SK-N-SH treated with all-trans-retinoic acid at 6 μM for 48 hours (cell line): ENCODE results near the gene FKBP9.
"Not testable (repeated sequence)": the region's sequence is repeated elsewhere in the genome, so short reads cannot be mapped to it uniquely, and the experiment has no call there.

Source experiments
- ARNTL ChIP-seq: fragments of 450-650 bp; formaldehyde crosslinking; IDR thresholded peaks from 2 replicates; pipeline ENCODE4 v1.5.0; 2020; ENCODE audit warnings: low read depth, mild to moderate bottlenecking, moderate library complexity, borderline replicate concordance
- CSRNP3 ChIP-seq: fragments of 250-450 bp; sonication (Bioruptor Pico); IDR thresholded peaks from 2 replicates; pipeline ENCODE4 v1.5.1; 2021; ENCODE audit warnings: mild to moderate bottlenecking, moderate library complexity
- ISL1 ChIP-seq: fragments of 250-450 bp; sonication (Bioruptor Pico); IDR thresholded peaks from 2 replicates; pipeline ENCODE4 v2.1.2; 2022; ENCODE audit warnings: mild to moderate bottlenecking, moderate library complexity
- PATZ1 ChIP-seq: fragments of 250-450 bp; sonication (Bioruptor Pico); IDR thresholded peaks from 2 replicates; pipeline ENCODE4 v1.8.0; 2020; ENCODE audit warnings: mild to moderate bottlenecking, moderate library complexity, borderline replicate concordance
- TOX ChIP-seq: fragments of 250-450 bp; sonication (Bioruptor Pico); IDR thresholded peaks from 2 replicates; pipeline ENCODE4 v1.8.0; 2021; ENCODE audit warnings: mild to moderate bottlenecking, moderate library complexity, borderline replicate concordance
- ZC3H10 ChIP-seq: fragments of 250-450 bp; sonication (Bioruptor Pico); IDR thresholded peaks from 2 replicates; pipeline ENCODE4 v1.5.1; 2021; ENCODE audit warnings: mild to moderate bottlenecking, moderate library complexity
- ZFP3 ChIP-seq: fragments of 250-450 bp; sonication (Bioruptor Pico); IDR thresholded peaks from 2 replicates; pipeline ENCODE4 v1.5.0; 2020; ENCODE audit warnings: mild to moderate bottlenecking, moderate library complexity
- ZFP30 ChIP-seq: fragments of 450-650 bp; formaldehyde crosslinking; IDR thresholded peaks from 2 replicates; pipeline ENCODE4 v1.5.0; 2022; ENCODE audit warnings: mild to moderate bottlenecking, moderate library complexity

DNA sequence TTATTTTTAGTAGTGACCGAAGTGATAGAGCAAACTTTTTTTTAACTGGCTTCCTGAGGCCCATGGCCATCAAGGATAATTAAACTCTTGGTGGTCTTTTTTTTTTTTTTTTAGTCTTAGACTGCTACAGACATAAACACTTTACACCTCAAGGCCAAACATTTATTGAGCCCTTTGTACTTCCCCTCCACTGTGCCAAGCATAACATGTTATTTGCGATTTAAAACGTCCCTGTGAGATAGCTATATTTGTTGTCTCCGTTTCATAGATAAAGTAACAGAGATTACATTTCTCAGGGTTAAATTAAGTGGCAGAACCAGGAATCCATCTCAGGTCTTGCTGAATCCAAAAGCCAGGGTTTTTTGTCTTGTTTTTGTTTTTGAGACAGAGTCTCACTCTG, 42.1 kb downstream of the FKBP9 start:
- not testable (repeated sequence) for TF ChIP-seq ZC3H10 (CRISPR knock-in tag); PATZ1 (CRISPR knock-in tag); TOX (CRISPR knock-in tag); ZFP3 (CRISPR knock-in tag); CSRNP3 (CRISPR knock-in tag); ISL1; ZFP30; ARNTL
